IgD-negative memory B cell (primary cell): ENCODE measurements around the gene RAD52. TPM values are rescaled to one million over a fixed set of nuclear protein-coding genes. Genes with fewer than 3 reads are reported as not detected.
"Not testable (repeated sequence)": the region's sequence is repeated elsewhere in the genome, so short reads cannot be mapped to it uniquely, and the experiment has no call there.

Source experiments
- H3K27ac Mint-ChIP-seq, 3 donors: one replicate each; pipeline ENCODE4 v1.8.0; 2020 to 2022; ENCODE audit warnings: mild to moderate bottlenecking in 3 of 3, mixed read lengths in 3 of 3, moderate library complexity in 1 of 3
- H3K27me3 Mint-ChIP-seq: one replicate; pipeline ENCODE4 v1.8.0; 2021; ENCODE audit warnings: mixed read lengths
- H3K36me3 Mint-ChIP-seq: one replicate; pipeline ENCODE4 v1.8.0; 2020; ENCODE audit warnings: mild to moderate bottlenecking, mixed read lengths
- H3K4me1 Mint-ChIP-seq, 3 donors: one replicate each; pipeline ENCODE4 v1.8.0; 2020 to 2022; ENCODE audit warnings: mixed read lengths in 3 of 3, mild to moderate bottlenecking in 1 of 3
- H3K4me3 Mint-ChIP-seq, 4 donors: one replicate each; pipeline ENCODE4 v1.8.0; 2020 to 2022; ENCODE audit warnings: mild to moderate bottlenecking in 4 of 4, mixed read lengths in 4 of 4, moderate library complexity in 3 of 4
- H3K9me3 Mint-ChIP-seq, 3 donors: one replicate each; pipeline ENCODE4 v1.8.0; 2020 to 2021; ENCODE audit warnings: mixed read lengths in 3 of 3, mild to moderate bottlenecking in 1 of 3
- polyA plus RNA-seq: library from polyadenylated mRNA; unstranded; fragments of 300-500 nt; fragmentation: Illumina TruSeq; gene quantifications from one replicate; pipeline ENCODE4 v1.2.3, GENCODE V29; 2021

Gene RAD52
- polyA plus RNA-seq, 1 donor from 2014 or later: 8.8 TPM

DNA sequence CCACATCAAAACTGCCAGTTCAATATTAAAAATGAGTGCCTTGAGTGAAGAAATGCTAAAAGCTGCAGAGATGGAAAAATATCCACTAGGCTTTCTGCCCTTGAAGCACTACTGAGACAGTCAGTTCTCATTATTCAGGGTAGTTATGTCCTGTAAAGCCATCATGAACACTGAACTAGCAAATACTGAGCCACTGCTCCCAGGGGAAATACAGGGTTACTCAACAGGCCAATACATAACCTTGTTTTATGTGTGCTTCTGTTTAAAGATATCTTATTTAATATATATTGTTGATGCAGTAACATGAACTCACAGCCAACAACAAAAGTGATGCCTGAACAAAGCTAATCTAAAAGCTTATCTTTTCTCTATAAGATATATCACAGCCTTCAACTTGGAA lies 3.3 kb downstream of the RAD52 start:
- Mint-ChIP-seq H3K4me3 (peak overlapping the region in 2 of 4 donors; percentile 30 to 80), H3K9me3 (no peaks in the 10 kb centered on the region), H3K36me3 (peaks cover 2% of the 10 kb centered on the region), H3K27me3 (no peaks in the 10 kb centered on the region), H3K27ac (peak overlapping the region in 2 of 3 donors; percentile 70 to 85), H3K4me1 (peaks cover 23 to 32% (median 26%) of the 10 kb centered on the region in 3 donors)

DNA sequence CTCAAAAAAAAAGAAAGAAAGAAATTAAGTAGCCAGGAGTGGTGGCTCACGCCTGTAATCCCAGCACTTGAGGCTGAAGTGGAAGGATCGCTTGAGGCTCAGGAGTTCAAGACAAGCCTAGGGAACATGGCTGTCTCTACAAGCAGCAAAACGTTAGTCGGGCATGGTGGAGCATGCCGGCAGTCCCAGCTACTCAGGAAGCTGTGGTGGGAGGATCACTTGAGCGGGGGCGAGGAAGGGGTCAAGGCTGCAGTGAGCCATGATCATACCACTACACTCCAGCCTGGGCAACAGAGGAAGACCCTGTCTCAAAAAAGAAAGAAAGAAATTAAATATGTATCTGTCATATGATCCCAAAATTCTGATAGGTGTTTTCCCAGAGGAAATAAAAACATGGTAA lies 5.3 kb downstream of the RAD52 start:
- no peaks in the 10 kb centered on the region for H3K9me3 Mint-ChIP-seq
- no peak overlapping the region for H3K4me3 Mint-ChIP-seq
- H3K36me3 Mint-ChIP-seq: peaks cover 12% of the 10 kb centered on the region
- H3K27ac Mint-ChIP-seq: peak overlapping the region in 1 of 3 donors; percentile 39
- no peaks in the 10 kb centered on the region for H3K27me3 Mint-ChIP-seq
- peaks cover 23 to 34% (median 30%) of the 10 kb centered on the region in 3 donors for H3K4me1 Mint-ChIP-seq

DNA sequence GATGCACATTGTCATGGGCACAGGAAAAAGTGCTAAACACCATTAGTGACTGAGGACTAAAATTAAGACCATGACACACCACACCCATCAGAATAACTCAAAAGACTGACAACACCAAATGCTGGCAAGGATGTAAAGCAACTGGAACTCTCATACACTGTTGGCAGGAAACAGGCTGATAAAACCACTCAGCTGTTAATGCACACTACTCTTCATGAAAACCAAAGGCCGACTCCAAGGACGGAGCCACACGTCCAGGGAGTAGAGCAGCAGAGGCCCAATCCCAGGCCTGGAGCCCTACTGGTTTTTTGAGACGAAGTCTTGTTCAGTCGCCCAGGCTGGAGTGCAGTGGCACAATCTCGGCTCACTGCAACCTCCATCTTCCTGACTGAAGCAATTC lies 6.4 kb downstream of the RAD52 start:
- peak overlapping the region in 1 of 3 donors; percentile 45 for H3K27ac Mint-ChIP-seq
- H3K27me3 Mint-ChIP-seq: no peaks in the 10 kb centered on the region
- no peak overlapping the region for H3K4me3 Mint-ChIP-seq
- H3K4me1 Mint-ChIP-seq: peaks cover 17 to 26% (median 26%) of the 10 kb centered on the region in 3 donors
- peaks cover 12% of the 10 kb centered on the region for H3K36me3 Mint-ChIP-seq
- H3K9me3 Mint-ChIP-seq: no peaks in the 10 kb centered on the region

DNA sequence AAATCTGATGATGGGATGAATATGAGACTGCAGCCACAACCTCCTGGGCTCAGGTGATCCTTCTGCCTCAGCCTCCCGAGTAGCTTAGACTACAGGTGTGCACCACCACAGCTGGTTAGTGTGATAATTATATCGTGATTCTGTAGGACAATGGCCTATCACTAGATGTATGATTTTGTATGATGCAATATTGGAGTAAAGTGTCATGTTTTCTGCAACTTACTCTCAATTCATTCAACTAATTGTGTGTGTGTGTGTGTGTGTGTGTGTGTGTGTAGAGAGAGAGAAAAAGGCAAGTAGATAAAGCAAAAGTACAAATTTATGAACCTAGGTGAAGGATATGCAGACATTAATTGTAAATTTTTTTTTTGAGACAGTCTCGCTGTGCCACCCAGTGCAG lies 10.7 kb downstream of the RAD52 start:
- Mint-ChIP-seq H3K27me3 (no peaks in the 10 kb centered on the region), H3K4me1 (peaks cover 6 to 8% (median 7%) of the 10 kb centered on the region in 3 donors), H3K36me3 (peaks cover 13% of the 10 kb centered on the region), H3K9me3 (no peaks in the 10 kb centered on the region), H3K27ac (no peak overlapping the region), H3K4me3 (no peak overlapping the region)

DNA sequence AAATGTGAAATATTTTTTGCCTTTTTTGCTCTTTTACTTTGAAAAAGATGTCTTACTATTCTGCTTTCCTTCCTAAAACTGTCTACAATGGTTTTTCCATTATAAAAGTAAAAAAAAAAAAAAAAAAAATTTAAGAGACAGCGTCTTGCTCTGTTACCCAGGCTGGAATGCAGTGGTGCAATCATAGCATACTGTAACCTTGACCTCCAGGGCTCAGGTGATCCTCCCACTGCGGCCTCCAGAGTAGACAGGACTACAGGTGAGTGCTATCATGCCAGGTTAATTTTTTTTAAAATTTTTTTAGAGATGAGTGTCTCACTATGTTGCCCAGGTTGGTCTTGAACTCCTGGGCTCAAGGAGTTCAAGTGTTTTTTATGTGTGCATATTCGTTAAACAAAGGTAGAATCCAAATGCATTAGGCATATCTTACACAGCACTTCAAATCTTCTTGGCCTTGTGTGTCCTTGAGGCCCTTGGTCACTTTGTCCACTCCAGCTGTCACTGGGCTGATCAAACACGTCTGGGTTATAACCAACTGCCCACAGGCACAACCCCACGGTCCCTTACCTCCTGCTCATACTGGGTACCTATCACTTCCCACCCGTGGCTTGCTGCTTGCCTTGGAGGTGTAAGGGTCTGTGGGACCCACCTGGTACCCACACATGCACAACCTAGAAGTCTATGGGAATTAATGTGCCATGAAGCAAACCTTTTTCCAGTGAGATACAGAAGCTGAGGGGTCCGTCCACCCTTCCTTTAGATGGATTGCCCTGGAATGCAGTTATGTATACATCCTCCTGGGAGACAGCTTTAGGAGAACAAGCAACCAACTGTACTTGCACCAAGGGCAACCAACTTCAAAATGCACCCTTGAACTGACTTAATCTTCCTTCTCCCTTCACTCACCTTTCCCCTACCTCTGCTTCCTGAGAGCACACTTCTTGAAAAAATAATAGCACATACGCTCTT lies 12.8 kb downstream of the RAD52 start:
- no peak overlapping the region for H3K27ac Mint-ChIP-seq
- peaks cover 11% of the 10 kb centered on the region for H3K36me3 Mint-ChIP-seq
- H3K4me1 Mint-ChIP-seq: peaks cover 4 to 10% (median 6%) of the 10 kb centered on the region in 3 donors
- H3K9me3 Mint-ChIP-seq: no peaks in the 10 kb centered on the region
- no peak overlapping the region for H3K4me3 Mint-ChIP-seq
- H3K27me3 Mint-ChIP-seq: no peaks in the 10 kb centered on the region

DNA sequence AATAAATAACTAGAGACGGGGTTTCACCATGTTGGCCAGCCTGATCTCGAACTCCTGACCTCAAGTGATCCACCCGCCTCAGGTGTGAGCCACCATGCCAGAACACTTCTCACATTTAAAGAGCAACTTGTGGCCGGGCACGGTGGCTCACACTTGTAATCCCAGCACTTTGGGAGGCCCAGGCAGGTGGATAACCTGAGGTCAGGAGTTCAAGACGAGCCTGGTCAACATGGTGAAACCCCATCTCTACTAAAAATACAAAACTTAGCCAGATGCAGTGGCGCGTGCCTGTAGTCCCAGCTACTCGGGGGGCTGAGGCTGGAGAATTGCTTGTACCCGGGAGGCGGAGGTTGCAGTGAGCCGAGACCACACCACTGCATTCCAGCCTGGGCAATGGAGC lies 13.6 kb downstream of the RAD52 start:
- not testable (repeated sequence) for H3K36me3 Mint-ChIP-seq

DNA sequence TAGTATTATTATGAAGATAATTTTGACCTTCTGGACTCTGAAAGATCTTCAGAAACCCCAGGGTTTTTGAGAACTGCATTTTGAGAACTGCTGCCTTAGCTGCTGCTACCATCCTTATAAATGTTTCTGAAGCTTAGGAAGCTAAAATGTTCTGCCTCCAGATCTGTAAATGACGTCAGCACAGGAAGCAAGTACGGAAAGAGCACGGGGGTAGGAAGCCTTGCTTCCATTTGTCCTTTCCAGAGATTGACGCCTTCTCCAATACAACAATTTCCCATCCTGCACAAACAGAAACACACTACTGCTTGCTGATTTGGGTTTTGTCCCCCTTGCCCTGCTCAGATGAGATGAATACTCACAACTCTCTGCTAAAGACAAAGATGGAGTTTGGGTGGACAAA lies 17.9 kb downstream of the RAD52 start:
- H3K4me3 Mint-ChIP-seq: no peak overlapping the region
- H3K27me3 Mint-ChIP-seq: no peaks in the 10 kb centered on the region
- H3K27ac Mint-ChIP-seq: no peak overlapping the region
- H3K36me3 Mint-ChIP-seq: peaks cover 1% of the 10 kb centered on the region
- peaks cover 0 to 2% (median 0%) of the 10 kb centered on the region in 3 donors for H3K4me1 Mint-ChIP-seq
- no peaks in the 10 kb centered on the region for H3K9me3 Mint-ChIP-seq

More for the DNA sequence above, 13.6 kb downstream of the RAD52 start:
- H3K9me3 Mint-ChIP-seq, H3K4me3 Mint-ChIP-seq, H3K4me1 Mint-ChIP-seq, H3K27me3 Mint-ChIP-seq, H3K27ac Mint-ChIP-seq: not testable (repeated sequence)

DNA sequence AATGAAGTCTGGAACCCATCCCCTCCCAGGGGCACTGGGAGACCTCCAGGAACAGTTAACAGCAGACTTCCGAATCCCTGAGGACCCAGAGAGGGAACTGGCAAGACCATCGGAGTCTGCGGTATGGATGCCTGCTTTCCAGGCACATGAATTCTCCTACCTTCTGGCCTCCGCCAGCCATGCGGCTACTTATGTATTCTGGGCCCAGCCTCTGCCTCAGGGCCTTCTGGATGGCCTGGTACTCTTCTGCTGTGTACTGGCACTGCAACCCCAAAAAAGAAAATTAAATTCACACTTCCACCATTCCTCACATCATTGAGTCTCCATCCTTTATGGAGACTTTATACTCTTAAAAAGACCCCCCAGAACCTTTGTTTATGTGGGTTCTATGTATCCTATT lies 18.4 kb downstream of the RAD52 start:
- Mint-ChIP-seq H3K36me3 (peaks cover 3% of the 10 kb centered on the region), H3K4me3 (no peak overlapping the region), H3K4me1 (peaks cover 0 to 2% (median 0%) of the 10 kb centered on the region in 3 donors), H3K9me3 (no peaks in the 10 kb centered on the region), H3K27me3 (no peaks in the 10 kb centered on the region), H3K27ac (no peak overlapping the region)

DNA sequence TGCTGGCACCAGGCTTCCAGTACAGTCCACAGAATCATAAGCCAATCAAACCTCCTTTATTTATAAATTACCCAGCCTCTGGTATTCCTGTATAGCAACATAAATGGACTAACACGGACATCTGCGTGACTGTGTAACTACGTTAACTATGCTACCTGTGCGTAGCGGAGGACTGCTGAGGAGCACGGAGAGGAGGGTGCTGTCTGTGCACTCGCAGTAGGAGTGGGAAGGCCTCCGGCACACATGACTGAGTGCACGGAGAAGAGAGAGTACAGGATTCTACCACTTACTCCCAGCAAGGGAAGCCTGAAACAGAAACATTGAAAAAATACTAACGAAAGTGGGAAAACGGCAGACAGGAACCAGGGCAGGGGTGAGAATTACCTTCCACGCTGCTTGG lies 22.9 kb downstream of the RAD52 start:
- Mint-ChIP-seq H3K36me3 (peaks cover 8% of the 10 kb centered on the region), H3K4me3 (no peak overlapping the region), H3K27ac (no peak overlapping the region), H3K4me1 (no peaks in the 10 kb centered on the region), H3K27me3 (no peaks in the 10 kb centered on the region), H3K9me3 (no peaks in the 10 kb centered on the region)

DNA sequence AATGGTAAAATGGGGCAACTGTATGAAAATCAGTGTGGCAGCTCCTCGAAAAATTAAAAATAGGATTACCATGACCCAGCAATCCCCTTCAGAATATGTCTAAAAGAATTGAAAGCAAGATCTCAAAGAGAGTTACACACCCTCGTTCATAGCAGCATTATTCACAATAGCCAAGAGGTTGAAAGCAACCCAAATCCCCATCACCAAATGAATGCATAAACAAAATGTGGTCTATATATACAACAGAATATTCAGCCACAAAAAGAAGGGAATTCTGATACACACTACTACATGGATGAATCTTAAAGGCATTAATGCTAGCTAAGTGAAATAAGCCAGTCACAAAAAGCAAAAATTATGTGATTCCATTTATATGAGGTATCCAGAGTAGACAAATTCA lies 27.2 kb downstream of the RAD52 start:
- Mint-ChIP-seq H3K27ac (peak overlapping the region in 2 of 3 donors; percentile 16 to 34), H3K9me3 (no peaks in the 10 kb centered on the region), H3K4me3 (no peak overlapping the region), H3K27me3 (no peaks in the 10 kb centered on the region), H3K36me3 (peaks cover 11% of the 10 kb centered on the region), H3K4me1 (peaks cover 0 to 2% (median 0%) of the 10 kb centered on the region in 3 donors)

DNA sequence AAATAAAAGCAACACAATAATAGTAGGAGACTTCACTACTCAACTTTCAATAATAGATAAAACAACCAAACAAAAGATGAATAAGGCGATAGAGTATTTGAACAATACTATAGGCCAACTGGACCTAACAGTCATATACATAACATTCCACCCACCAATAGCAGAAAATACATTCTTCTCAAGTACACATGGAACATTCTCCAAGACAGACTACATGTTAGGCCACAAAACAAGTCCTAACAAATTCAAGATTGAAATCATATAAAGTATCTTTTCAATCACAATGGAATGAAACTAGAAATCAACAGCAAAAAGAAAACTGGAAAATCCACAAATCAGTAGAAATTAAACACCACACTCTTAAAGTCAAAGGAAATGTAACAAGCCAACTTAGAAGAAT lies 28.8 kb downstream of the RAD52 start:
- no peaks in the 10 kb centered on the region for H3K27me3 Mint-ChIP-seq
- H3K36me3 Mint-ChIP-seq: peaks cover 10% of the 10 kb centered on the region
- peak overlapping the region in 1 of 3 donors; percentile 26 for H3K27ac Mint-ChIP-seq
- H3K4me3 Mint-ChIP-seq: no peak overlapping the region
- no peaks in the 10 kb centered on the region for H3K9me3 Mint-ChIP-seq
- H3K4me1 Mint-ChIP-seq: peaks cover 0 to 7% (median 3%) of the 10 kb centered on the region in 3 donors

DNA sequence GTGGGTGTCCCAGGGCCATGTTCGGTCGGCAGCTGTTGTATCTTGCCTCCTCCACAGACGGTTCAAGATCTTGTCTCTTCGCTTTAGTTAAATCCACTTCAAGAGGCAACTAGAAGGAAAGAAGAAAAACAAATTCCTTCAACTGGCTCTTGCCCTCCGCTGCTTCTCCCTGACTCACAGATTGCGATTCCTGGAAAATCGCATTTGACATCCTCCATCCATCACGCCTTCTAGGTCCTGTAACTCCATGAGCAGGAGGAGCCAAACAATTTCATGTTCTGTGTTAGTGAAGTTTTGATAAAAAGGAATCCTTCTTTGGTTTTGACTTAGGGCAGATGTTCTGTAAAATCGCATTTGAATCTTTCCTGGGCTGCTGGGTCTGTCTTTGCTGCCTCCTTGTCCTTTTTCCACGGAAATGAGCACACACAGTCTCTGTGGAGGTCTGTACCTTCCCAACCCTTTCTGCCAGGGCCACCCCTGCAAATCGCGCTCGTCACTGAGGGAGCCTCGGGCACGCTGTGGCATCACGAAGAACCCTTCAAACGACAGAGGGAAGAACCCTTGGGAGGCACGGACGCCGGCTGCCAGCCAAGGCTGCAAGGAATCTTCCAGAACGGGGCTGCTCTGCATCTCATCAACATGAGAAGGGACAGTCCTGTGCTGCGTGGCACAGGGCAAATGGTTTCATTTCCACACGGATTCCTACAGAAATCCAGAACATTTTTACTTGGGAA lies 32.6 kb downstream of the RAD52 start:
- peak overlapping the region in 2 of 3 donors; percentile 61 to 76 for H3K27ac Mint-ChIP-seq
- H3K4me3 Mint-ChIP-seq: peak overlapping the region in 2 of 4 donors; percentile 10 to 43
- H3K9me3 Mint-ChIP-seq: no peaks in the 10 kb centered on the region
- H3K27me3 Mint-ChIP-seq: no peaks in the 10 kb centered on the region
- H3K4me1 Mint-ChIP-seq: peaks cover 0 to 10% (median 7%) of the 10 kb centered on the region in 3 donors
- H3K36me3 Mint-ChIP-seq: peaks cover 4% of the 10 kb centered on the region

DNA sequence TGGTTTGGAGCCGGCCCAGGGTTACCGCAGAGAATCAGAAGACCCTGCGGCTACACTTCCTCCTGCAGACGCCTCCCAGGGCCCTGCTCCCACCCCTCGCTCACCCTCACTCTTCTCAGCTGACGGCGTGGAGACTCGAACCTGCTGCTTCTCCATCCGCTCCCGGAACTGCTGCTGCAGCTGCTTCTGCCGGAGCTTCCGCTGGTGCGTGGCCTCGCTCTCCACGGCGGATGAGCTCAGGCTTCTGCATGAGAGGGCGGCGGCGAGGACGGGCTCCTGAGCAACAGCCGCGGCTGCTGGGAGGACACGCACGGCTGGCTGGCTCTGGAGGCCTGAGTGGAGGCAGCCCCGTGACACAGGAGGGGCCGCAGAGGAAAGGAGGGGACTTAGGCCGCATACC lies 33.3 kb downstream of the RAD52 start:
- Mint-ChIP-seq H3K27me3 (no peaks in the 10 kb centered on the region), H3K4me1 (peaks cover 0 to 10% (median 7%) of the 10 kb centered on the region in 3 donors), H3K27ac (peak overlapping the region in 2 of 3 donors; percentile 69 to 76), H3K36me3 (peaks cover 2% of the 10 kb centered on the region), H3K4me3 (peak overlapping the region in 2 of 4 donors; percentile 13 to 17), H3K9me3 (no peaks in the 10 kb centered on the region)

DNA sequence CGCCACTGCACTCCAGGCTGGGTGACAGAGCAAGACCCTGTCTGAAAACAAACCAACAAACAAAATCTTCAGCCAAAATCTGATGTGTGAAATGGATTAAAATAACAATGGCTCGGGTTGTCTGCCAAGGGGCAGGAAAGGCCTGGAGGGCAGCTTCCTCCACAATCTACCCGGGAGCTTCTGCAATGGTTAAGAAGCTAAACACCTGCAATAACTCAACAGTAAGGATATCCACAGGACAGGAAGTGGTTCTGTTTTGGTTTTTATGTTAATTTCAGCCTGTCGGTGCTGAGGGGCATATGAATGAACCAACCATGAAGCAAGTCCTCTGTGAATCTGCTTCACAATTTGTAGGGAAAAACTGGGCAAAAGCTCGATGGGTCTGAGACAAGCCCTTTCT lies 34.4 kb downstream of the RAD52 start:
- Mint-ChIP-seq H3K27ac (peak overlapping the region in 2 of 3 donors; percentile 61 to 71), H3K27me3 (no peaks in the 10 kb centered on the region), H3K36me3 (peaks cover 2% of the 10 kb centered on the region), H3K4me1 (peaks cover 0 to 10% (median 7%) of the 10 kb centered on the region in 3 donors), H3K4me3 (no peak overlapping the region), H3K9me3 (no peaks in the 10 kb centered on the region)
